GM23338 (cell line): Measurements from ENCODE around the gene EP300. TPM values are rescaled to one million over a fixed set of nuclear protein-coding genes. Genes with fewer than 3 reads are reported as not detected.
A peak's percentile ranks its signal among the peaks of the same experiment; 100 is the strongest.

ENCODE experiments used
- ATAC-seq: fragments of 200-7000 bp; cut with Tn5 transposase; 3 replicates; pipeline ENCODE4 v1.9.1; 2020
- DNase-seq: peaks from one replicate; pipeline ENCODE4 v3.0.0-alpha.2; 2015; ENCODE audit warnings: low spot score
- H2AFZ ChIP-seq: fragments of 200-600 bp; sonication (generic); 2 replicates; pipeline ENCODE4 v1.8.0; 2016; ENCODE audit warnings: antibody characterized with exemption, mild to moderate bottlenecking, moderate library complexity
- H3F3A ChIP-seq: fragments of 200-600 bp; sonication (generic); replicated peaks from 2 replicates; pipeline ENCODE4 v1.8.0; 2017; ENCODE audit warnings: antibody characterized with exemption, mixed run types, low read depth
- H3K27ac ChIP-seq: fragments of 200-600 bp; sonication (generic); 2 replicates; pipeline ENCODE4 v1.6.1; 2016; ENCODE audit warnings: low read depth
- H3K27me3 ChIP-seq: fragments of 200-600 bp; sonication (generic); 2 replicates; pipeline ENCODE4 v1.8.0; 2016; ENCODE audit warnings: mild to moderate bottlenecking, mixed run types, moderate library complexity; ENCODE audit not compliant: insufficient read depth
- H3K36me3 ChIP-seq: fragments of 200-600 bp; sonication (generic); 2 replicates; pipeline ENCODE4 v1.8.0; 2016; ENCODE audit warnings: mild to moderate bottlenecking; ENCODE audit not compliant: insufficient read depth
- H3K4me1 ChIP-seq: fragments of 200-600 bp; sonication (generic); 2 replicates; pipeline ENCODE4 v1.8.0; 2016; ENCODE audit warnings: mild to moderate bottlenecking, moderate library complexity; ENCODE audit not compliant: insufficient read depth
- H3K4me2 ChIP-seq: fragments of 200-600 bp; sonication (generic); 2 replicates; pipeline ENCODE4 v1.7.1; 2017; ENCODE audit warnings: mixed run types
- H3K4me3 ChIP-seq: fragments of 200-600 bp; sonication (generic); 2 replicates; pipeline ENCODE4 v1.6.1; 2016; ENCODE audit warnings: mixed run types
- H3K79me2 ChIP-seq: fragments of 200-600 bp; sonication (generic); replicated peaks from 2 replicates; pipeline ENCODE4 v1.8.0; 2017; ENCODE audit warnings: mild to moderate bottlenecking; ENCODE audit not compliant: insufficient read depth
- H3K9me2 ChIP-seq: fragments of 200-600 bp; sonication (generic); 2 replicates; pipeline ENCODE4 v1.8.0; 2017; ENCODE audit not compliant: insufficient read depth
- H4K20me1 ChIP-seq: fragments of 200-600 bp; sonication (generic); replicated peaks from 2 replicates; pipeline ENCODE4 v1.8.0; 2017; ENCODE audit warnings: mild to moderate bottlenecking; ENCODE audit not compliant: insufficient read depth
- H3K27ac Mint-ChIP-seq: 2 replicates; pipeline ENCODE4 v1.8.0; 2020; ENCODE audit warnings: inconsistent platforms, mild to moderate bottlenecking, moderate library complexity, mixed read lengths
- H3K27me3 Mint-ChIP-seq: 3 replicates; pipeline ENCODE4 v1.8.0; 2022; ENCODE audit warnings: low read depth, mild to moderate bottlenecking, moderate library complexity, mixed read lengths, inconsistent platforms; ENCODE audit not compliant: insufficient read depth, poor library complexity
- H3K36me3 Mint-ChIP-seq: 3 replicates; pipeline ENCODE4 v1.8.0; 2021; ENCODE audit warnings: low read depth, mild to moderate bottlenecking, inconsistent platforms, moderate library complexity, mixed read lengths
- H3K4me1 Mint-ChIP-seq: 3 replicates; pipeline ENCODE4 v1.8.0; 2020; ENCODE audit warnings: mild to moderate bottlenecking, inconsistent platforms, mixed read lengths
- H3K4me3 Mint-ChIP-seq: 3 replicates; pipeline ENCODE4 v1.8.0; 2021; ENCODE audit warnings: moderate library complexity, mild to moderate bottlenecking, inconsistent platforms, mixed read lengths
- H3K9me3 Mint-ChIP-seq: 3 replicates; pipeline ENCODE4 v1.8.0; 2020; ENCODE audit warnings: moderate library complexity, mild to moderate bottlenecking, inconsistent platforms, mixed read lengths
- CREB1 ChIP-seq: fragments of 250-450 bp; sonication (Bioruptor Pico); IDR thresholded peaks from 2 replicates; pipeline ENCODE4 v1.5.0; 2020; ENCODE audit warnings: low read depth, mild to moderate bottlenecking, moderate library complexity
- EZH2 ChIP-seq: fragments of 200-600 bp; sonication (generic); IDR thresholded peaks from one replicate; pipeline ENCODE4 v1.8.0; 2017; ENCODE audit warnings: antibody characterized with exemption, mild to moderate bottlenecking, low read depth; ENCODE audit not compliant: unreplicated experiment
- EZH2phosphoT487 ChIP-seq: fragments of 200-600 bp; sonication (generic); IDR thresholded peaks from one replicate; pipeline ENCODE4 v1.8.1; 2018; ENCODE audit warnings: antibody characterized with exemption; ENCODE audit not compliant: unreplicated experiment
- JUNB ChIP-seq: IDR thresholded peaks from one replicate; pipeline ENCODE4 v1.6.1; 2016; ENCODE audit warnings: antibody characterized with exemption; ENCODE audit not compliant: unreplicated experiment
- NANOG ChIP-seq: IDR thresholded peaks from 2 replicates; pipeline ENCODE4 v1.6.1; 2016; ENCODE audit warnings: antibody characterized with exemption, borderline replicate concordance
- POLR2AphosphoS5 ChIP-seq: IDR thresholded peaks from 2 replicates; pipeline ENCODE4 v1.6.1; 2016; ENCODE audit warnings: antibody characterized with exemption, low read depth
- STAT1 ChIP-seq: IDR thresholded peaks from one replicate; pipeline ENCODE4 v1.6.1; 2016; ENCODE audit warnings: antibody characterized with exemption; ENCODE audit not compliant: unreplicated experiment
- ZNF114 ChIP-seq: fragments of 250-450 bp; sonication (Bioruptor Pico); IDR thresholded peaks from 2 replicates; pipeline ENCODE4 v1.5.0; 2020; ENCODE audit warnings: mild to moderate bottlenecking, moderate library complexity
- ZNF331 ChIP-seq: fragments of 250-450 bp; sonication (Bioruptor Pico); IDR thresholded peaks from 2 replicates; pipeline ENCODE4 v1.5.0; 2020; ENCODE audit warnings: low read depth, mild to moderate bottlenecking, moderate library complexity
- polyA plus RNA-seq: library from polyadenylated mRNA; unstranded; fragments of >200 nt; fragmentation: Nextera tagmentation; extraction: Ambion mirVana; gene quantifications from 2 replicates; pipeline ENCODE4 v1.2.1, GENCODE V29; 2016
- total RNA-seq: library from RNA; depleted of rRNA; stranded (reverse); fragments of >200 nt; shearing (Covaris generic); gene quantifications from 2 replicates; pipeline ENCODE4 v1.2.3, GENCODE V29; 2014
- TF ChIP-seq, protein P1 (sequence below): IDR thresholded peaks from 2 replicates; pipeline ENCODE4 v1.6.1; 2016; ENCODE audit warnings: antibody characterized with exemption
- TF ChIP-seq, protein P2 (sequence below): fragments of 250-450 bp; sonication (Bioruptor Pico); IDR thresholded peaks from 2 replicates; pipeline ENCODE4 v1.5.0; 2020; ENCODE audit warnings: mild to moderate bottlenecking, moderate library complexity
- TF ChIP-seq, protein P3 (sequence below): IDR thresholded peaks from one replicate; pipeline ENCODE4 v1.6.1; 2018; ENCODE audit warnings: antibody characterized with exemption; ENCODE audit not compliant: unreplicated experiment
- TF ChIP-seq, protein P4 (sequence below), 2 experiments: fragments of 200-600 bp in 1 of 2; sonication (generic) in 1 of 2; conservative IDR thresholded peaks; 2 replicates each; pipeline versions ENCODE4 v1.5.1 to v1.6.1; 2016 to 2017; ENCODE audit warnings: antibody characterized with exemption in 2 of 2, low read depth in 2 of 2, mild to moderate bottlenecking in 2 of 2, moderate library complexity in 1 of 2

Gene EP300
- total and polyA plus RNA-seq, 2 experiments from 2014 or later = 40.7 to 129 TPM

DNA sequence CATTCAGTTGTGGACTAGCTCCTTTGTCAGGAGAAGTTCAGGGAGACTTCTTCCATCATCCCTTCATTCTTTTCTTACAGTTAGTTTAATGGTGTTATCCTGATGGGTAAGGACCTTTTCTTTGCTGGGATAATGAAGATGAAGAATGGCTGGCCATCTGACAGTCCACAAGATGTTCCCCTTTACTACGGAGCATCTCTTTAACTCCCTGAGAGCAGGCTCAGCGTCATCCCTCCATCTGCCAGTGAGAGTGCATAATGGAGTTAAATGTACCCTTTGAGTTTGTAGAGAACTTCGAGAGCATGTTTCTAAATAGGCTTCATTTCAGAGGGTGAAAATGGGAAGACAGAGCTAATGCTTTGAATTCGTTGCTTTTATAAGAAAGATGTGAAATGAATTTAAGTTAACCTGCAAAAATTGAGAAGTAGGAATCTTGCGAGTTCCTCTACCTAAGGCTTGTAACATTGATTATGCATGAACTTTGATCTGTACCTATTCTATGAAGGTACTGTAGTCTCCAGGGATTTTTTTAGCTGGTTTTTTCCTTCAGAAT is 1.7 kb downstream of the EP300 start:
- Mint-ChIP-seq H3K27me3 (peaks cover 7% of the 10 kb centered on the region), H3K9me3 (no peaks in the 10 kb centered on the region; the same call in 1 of the 3 replicates), H3K4me3 (peak overlapping the region; percentile 95), H3K4me1 (peaks cover 30% of the 10 kb centered on the region), H3K36me3 (peaks cover 29% of the 10 kb centered on the region), H3K27ac (no peak overlapping the region)
- Histone ChIP-seq H3K4me1 (peaks cover 27% of the 10 kb centered on the region), H4K20me1 (peaks cover 55% of the 10 kb centered on the region), H3K27ac (no peak overlapping the region), H3K79me2 (peaks cover 69% of the 10 kb centered on the region), H3F3A (no peaks in the 10 kb centered on the region), H3K9me2 (no peaks in the 10 kb centered on the region), H3K36me3 (no peaks in the 10 kb centered on the region), H2AFZ (no peak overlapping the region), H3K4me3 (peak overlapping the region; percentile 90), H3K4me2 (peak overlapping the region; percentile 92), H3K27me3 (no peaks in the 10 kb centered on the region)
- ATAC-seq (no peak), DNase-seq (peak; percentile 46)
- TF ChIP-seq NANOG (no peak), CREB1 (CRISPR knock-in tag) (no peak), EZH2 (no peak), EZH2phosphoT487 (no peak), STAT1 (no peak), ZNF114 (CRISPR knock-in tag) (no peak), POLR2AphosphoS5 (no peak), ZNF331 (CRISPR knock-in tag) (no peak), JUNB (no peak)
- TF ChIP-seq, protein P1, sequence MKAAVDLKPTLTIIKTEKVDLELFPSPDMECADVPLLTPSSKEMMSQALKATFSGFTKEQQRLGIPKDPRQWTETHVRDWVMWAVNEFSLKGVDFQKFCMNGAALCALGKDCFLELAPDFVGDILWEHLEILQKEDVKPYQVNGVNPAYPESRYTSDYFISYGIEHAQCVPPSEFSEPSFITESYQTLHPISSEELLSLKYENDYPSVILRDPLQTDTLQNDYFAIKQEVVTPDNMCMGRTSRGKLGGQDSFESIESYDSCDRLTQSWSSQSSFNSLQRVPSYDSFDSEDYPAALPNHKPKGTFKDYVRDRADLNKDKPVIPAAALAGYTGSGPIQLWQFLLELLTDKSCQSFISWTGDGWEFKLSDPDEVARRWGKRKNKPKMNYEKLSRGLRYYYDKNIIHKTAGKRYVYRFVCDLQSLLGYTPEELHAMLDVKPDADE = no peak
- TF ChIP-seq, protein P2, sequence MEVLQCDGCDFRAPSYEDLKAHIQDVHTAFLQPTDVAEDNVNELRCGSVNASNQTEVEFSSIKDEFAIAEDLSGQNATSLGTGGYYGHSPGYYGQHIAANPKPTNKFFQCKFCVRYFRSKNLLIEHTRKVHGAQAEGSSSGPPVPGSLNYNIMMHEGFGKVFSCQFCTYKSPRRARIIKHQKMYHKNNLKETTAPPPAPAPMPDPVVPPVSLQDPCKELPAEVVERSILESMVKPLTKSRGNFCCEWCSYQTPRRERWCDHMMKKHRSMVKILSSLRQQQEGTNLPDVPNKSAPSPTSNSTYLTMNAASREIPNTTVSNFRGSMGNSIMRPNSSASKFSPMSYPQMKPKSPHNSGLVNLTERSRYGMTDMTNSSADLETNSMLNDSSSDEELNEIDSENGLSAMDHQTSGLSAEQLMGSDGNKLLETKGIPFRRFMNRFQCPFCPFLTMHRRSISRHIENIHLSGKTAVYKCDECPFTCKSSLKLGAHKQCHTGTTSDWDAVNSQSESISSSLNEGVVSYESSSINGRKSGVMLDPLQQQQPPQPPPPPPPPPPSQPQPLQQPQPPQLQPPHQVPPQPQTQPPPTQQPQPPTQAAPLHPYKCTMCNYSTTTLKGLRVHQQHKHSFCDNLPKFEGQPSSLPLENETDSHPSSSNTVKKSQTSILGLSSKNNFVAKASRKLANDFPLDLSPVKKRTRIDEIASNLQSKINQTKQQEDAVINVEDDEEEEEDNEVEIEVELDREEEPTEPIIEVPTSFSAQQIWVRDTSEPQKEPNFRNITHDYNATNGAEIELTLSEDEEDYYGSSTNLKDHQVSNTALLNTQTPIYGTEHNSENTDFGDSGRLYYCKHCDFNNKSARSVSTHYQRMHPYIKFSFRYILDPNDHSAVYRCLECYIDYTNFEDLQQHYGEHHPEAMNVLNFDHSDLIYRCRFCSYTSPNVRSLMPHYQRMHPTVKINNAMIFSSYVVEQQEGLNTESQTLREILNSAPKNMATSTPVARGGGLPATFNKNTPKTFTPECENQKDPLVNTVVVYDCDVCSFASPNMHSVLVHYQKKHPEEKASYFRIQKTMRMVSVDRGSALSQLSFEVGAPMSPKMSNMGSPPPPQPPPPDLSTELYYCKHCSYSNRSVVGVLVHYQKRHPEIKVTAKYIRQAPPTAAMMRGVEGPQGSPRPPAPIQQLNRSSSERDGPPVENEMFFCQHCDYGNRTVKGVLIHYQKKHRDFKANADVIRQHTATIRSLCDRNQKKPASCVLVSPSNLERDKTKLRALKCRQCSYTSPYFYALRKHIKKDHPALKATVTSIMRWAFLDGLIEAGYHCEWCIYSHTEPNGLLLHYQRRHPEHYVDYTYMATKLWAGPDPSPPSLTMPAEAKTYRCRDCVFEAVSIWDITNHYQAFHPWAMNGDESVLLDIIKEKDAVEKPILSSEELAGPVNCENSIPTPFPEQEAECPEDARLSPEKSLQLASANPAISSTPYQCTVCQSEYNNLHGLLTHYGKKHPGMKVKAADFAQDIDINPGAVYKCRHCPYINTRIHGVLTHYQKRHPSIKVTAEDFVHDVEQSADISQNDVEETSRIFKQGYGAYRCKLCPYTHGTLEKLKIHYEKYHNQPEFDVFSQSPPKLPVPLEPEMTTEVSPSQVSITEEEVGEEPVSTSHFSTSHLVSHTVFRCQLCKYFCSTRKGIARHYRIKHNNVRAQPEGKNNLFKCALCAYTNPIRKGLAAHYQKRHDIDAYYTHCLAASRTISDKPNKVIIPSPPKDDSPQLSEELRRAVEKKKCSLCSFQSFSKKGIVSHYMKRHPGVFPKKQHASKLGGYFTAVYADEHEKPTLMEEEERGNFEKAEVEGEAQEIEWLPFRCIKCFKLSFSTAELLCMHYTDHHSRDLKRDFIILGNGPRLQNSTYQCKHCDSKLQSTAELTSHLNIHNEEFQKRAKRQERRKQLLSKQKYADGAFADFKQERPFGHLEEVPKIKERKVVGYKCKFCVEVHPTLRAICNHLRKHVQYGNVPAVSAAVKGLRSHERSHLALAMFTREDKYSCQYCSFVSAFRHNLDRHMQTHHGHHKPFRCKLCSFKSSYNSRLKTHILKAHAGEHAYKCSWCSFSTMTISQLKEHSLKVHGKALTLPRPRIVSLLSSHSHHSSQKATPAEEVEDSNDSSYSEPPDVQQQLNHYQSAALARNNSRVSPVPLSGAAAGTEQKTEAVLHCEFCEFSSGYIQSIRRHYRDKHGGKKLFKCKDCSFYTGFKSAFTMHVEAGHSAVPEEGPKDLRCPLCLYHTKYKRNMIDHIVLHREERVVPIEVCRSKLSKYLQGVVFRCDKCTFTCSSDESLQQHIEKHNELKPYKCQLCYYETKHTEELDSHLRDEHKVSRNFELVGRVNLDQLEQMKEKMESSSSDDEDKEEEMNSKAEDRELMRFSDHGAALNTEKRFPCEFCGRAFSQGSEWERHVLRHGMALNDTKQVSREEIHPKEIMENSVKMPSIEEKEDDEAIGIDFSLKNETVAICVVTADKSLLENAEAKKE (CRISPR knock-in tag) = no peak
- TF ChIP-seq, protein P3, sequence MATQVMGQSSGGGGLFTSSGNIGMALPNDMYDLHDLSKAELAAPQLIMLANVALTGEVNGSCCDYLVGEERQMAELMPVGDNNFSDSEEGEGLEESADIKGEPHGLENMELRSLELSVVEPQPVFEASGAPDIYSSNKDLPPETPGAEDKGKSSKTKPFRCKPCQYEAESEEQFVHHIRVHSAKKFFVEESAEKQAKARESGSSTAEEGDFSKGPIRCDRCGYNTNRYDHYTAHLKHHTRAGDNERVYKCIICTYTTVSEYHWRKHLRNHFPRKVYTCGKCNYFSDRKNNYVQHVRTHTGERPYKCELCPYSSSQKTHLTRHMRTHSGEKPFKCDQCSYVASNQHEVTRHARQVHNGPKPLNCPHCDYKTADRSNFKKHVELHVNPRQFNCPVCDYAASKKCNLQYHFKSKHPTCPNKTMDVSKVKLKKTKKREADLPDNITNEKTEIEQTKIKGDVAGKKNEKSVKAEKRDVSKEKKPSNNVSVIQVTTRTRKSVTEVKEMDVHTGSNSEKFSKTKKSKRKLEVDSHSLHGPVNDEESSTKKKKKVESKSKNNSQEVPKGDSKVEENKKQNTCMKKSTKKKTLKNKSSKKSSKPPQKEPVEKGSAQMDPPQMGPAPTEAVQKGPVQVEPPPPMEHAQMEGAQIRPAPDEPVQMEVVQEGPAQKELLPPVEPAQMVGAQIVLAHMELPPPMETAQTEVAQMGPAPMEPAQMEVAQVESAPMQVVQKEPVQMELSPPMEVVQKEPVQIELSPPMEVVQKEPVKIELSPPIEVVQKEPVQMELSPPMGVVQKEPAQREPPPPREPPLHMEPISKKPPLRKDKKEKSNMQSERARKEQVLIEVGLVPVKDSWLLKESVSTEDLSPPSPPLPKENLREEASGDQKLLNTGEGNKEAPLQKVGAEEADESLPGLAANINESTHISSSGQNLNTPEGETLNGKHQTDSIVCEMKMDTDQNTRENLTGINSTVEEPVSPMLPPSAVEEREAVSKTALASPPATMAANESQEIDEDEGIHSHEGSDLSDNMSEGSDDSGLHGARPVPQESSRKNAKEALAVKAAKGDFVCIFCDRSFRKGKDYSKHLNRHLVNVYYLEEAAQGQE = no peak
- TF ChIP-seq, protein P4, sequence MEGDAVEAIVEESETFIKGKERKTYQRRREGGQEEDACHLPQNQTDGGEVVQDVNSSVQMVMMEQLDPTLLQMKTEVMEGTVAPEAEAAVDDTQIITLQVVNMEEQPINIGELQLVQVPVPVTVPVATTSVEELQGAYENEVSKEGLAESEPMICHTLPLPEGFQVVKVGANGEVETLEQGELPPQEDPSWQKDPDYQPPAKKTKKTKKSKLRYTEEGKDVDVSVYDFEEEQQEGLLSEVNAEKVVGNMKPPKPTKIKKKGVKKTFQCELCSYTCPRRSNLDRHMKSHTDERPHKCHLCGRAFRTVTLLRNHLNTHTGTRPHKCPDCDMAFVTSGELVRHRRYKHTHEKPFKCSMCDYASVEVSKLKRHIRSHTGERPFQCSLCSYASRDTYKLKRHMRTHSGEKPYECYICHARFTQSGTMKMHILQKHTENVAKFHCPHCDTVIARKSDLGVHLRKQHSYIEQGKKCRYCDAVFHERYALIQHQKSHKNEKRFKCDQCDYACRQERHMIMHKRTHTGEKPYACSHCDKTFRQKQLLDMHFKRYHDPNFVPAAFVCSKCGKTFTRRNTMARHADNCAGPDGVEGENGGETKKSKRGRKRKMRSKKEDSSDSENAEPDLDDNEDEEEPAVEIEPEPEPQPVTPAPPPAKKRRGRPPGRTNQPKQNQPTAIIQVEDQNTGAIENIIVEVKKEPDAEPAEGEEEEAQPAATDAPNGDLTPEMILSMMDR (conservative IDR thresholded peaks at IDR 0.05; ENCODE audit: low read depth in 2 of 2) = no peak
